BLaER1 (cell line): ENCODE results near the gene ALAS1.
A peak's percentile ranks its signal among the peaks of the same experiment; 100 is the strongest.

Experiments
- H3K27ac ChIP-seq: shearing (Covaris generic); formaldehyde crosslinking; 2 replicates; pipeline ENCODE4 v1.8.1; 2022
- H3K27me3 ChIP-seq: shearing (Covaris generic); formaldehyde crosslinking; 2 replicates; pipeline ENCODE4 v1.8.1; 2022
- H3K36me3 ChIP-seq: shearing (Covaris generic); formaldehyde crosslinking; 2 replicates; pipeline ENCODE4 v1.8.1; 2022
- H3K4me1 ChIP-seq: shearing (Covaris generic); formaldehyde crosslinking; 2 replicates; pipeline ENCODE4 v1.8.1; 2022
- H3K4me2 ChIP-seq: shearing (Covaris generic); formaldehyde crosslinking; 2 replicates; pipeline ENCODE4 v1.8.1; 2022
- H3K4me3 ChIP-seq: shearing (Covaris generic); formaldehyde crosslinking; 2 replicates; pipeline ENCODE4 v1.8.1; 2022
- H3K9ac ChIP-seq: shearing (Covaris generic); formaldehyde crosslinking; 2 replicates; pipeline ENCODE4 v1.8.1; 2022
- H3K9me3 ChIP-seq: shearing (Covaris generic); formaldehyde crosslinking; 2 replicates; pipeline ENCODE4 v1.8.1; 2022
- H4K20me1 ChIP-seq: shearing (Covaris generic); formaldehyde crosslinking; 2 replicates; pipeline ENCODE4 v1.8.1; 2022
- Cebpa-rat ChIP-seq: shearing (Covaris generic); IDR thresholded peaks from 2 replicates; pipeline ENCODE4 v1.8.1; 2022

ALAS1 gene

DNA sequence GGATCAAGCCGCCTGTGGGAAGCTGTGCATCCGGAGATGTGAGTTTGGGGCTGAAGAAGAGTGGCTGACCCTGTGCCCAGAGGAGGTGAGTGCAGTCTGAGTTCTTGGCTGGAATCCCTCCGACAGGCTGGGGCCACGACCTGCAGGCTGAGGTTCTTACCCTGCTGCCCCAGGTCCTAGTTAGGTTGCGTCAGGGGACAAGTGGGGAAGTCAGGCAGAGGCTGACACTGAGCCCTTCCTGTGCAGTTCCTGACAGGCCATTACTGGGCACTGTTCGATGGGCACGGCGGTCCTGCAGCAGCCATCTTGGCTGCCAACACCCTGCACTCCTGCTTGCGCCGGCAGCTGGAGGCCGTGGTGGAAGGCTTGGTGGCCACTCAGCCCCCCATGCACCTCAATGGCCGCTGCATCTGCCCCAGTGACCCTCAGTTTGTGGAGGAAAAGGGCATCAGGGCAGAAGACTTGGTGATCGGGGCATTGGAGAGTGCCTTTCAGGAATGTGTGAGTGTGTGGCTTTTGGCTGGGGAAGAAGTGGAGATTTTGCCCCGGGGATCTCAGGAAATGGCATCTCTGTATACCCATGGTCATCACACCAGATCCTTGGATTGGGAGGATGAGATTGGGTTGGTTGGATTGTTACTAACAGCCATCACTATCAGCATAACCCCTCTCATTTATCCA is 48.9 kb downstream of the ALAS1 start:
- peak overlapping the region; percentile 91 for H3K4me2 ChIP-seq
- no peak overlapping the region for H3K4me3 ChIP-seq
- no peak overlapping the region for H3K9ac ChIP-seq

DNA sequence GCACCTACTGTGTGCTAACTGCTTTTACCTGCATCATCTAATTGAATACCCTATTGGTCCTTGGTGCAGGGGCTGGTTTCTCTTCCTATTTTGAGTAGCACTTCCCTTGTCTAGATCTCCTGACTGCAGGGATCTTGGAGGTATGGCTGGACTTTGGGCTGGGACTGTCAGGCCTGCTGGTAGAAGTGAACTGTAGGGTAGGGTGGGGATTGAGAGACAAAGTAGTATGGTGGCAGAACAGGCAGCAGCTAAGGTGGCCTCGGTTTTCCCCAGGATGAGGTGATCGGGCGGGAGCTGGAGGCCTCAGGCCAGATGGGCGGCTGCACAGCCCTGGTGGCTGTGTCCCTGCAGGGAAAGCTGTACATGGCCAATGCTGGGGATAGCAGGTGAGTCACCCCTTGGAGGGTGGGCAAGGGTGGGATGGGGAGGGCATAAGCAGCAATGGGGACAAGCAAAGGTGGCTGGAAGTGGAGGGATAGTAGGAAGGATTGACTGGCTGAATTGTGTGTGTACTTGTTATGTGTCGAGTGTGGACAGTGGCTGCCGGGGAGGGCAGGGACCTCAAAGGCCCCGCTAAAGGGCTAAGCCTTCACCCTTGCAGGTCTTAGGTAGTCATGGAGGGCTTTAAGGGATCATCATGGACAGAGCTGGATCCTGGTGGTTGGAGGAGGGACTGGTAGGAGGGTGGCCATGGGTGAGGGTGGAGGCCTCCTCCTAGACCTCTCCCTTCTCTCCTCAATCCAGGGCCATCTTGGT is 49.6 kb downstream of the ALAS1 start:
- H4K20me1 ChIP-seq = peaks cover 16% of the 10 kb centered on the region
- no peak overlapping the region for H3K4me3 ChIP-seq
- H3K4me2 ChIP-seq = no peak overlapping the region
- H3K27ac ChIP-seq = peak overlapping the region; percentile 15; the same call in 1 of the 2 replicates
- H3K4me1 ChIP-seq = peaks cover 49% of the 10 kb centered on the region
- H3K36me3 ChIP-seq = peaks cover 47% of the 10 kb centered on the region
- no peak overlapping the region for H3K9ac ChIP-seq
- TF ChIP-seq Cebpa-rat = no peak
- H3K27me3 ChIP-seq = no peaks in the 10 kb centered on the region
- no peaks in the 10 kb centered on the region for H3K9me3 ChIP-seq

More for the DNA sequence above, 48.9 kb downstream of the ALAS1 start:
- H3K4me1 ChIP-seq = peaks cover 50% of the 10 kb centered on the region
- peaks cover 42% of the 10 kb centered on the region for H3K36me3 ChIP-seq
- TF ChIP-seq Cebpa-rat = no peak
- H4K20me1 ChIP-seq = peaks cover 16% of the 10 kb centered on the region
- peak overlapping the region; percentile 88; the same call in 1 of the 2 replicates for H3K27ac ChIP-seq
- H3K9me3 ChIP-seq = no peaks in the 10 kb centered on the region
- no peaks in the 10 kb centered on the region for H3K27me3 ChIP-seq

DNA sequence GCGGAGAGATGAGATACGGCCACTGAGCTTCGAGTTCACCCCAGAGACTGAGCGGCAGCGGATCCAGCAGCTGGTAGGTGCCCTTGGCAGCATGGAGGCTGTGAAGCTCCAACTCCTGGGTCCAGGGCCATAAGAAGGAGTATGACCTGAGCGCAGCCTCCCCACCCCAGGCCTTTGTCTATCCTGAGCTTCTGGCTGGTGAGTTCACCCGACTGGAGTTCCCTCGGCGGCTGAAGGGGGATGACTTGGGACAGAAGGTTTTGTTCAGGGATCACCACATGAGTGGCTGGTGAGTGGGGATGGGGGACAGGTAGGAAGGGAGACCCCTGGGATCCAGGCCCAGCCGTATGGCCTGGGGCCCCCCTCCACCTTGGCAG is 50.2 kb downstream of the ALAS1 start:
- Histone ChIP-seq H3K27me3 (no peaks in the 10 kb centered on the region), H3K9me3 (no peaks in the 10 kb centered on the region), H3K27ac (peak overlapping the region; percentile 15; the same call in 1 of the 2 replicates), H3K36me3 (peaks cover 47% of the 10 kb centered on the region), H3K4me3 (no peak overlapping the region), H3K9ac (no peak overlapping the region), H4K20me1 (peaks cover 22% of the 10 kb centered on the region), H3K4me2 (no peak overlapping the region), H3K4me1 (peaks cover 55% of the 10 kb centered on the region)
- no peak for TF ChIP-seq Cebpa-rat

DNA sequence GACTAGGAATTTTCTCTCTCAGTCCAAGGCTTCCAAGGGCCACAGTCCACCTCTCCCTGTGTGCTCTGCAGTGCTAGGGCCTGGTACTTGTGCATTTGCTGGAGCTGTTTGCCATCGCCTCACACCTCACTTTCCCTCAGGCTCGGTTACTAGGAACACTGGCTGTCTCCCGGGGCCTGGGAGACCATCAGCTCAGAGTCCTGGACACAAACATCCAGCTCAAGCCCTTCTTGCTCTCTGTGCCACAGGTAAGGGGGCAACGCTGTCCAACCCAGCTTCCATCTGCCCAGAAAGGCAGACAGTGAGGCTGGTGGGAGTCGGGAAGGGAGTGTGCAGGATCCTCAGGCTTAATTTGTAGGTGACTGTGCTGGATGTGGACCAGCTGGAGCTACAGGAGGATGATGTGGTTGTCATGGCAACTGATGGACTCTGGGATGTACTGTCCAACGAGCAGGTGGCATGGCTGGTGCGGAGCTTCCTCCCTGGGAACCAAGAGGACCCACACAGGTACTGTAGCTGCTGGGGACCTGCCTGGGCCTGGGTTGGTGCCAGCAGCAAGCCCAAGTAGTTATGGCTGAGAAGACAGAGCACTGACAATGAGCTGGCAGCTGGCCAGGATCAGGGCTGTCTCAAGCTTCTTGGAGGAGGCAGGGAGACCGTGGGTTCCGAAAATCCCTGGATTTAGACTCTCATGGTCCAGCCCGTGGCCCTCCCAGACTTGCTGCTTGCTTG is 51.0 kb downstream of the ALAS1 start:
- H3K27ac ChIP-seq = no peak overlapping the region
- peaks cover 30% of the 10 kb centered on the region for H4K20me1 ChIP-seq
- no peaks in the 10 kb centered on the region for H3K27me3 ChIP-seq
- peaks cover 53% of the 10 kb centered on the region for H3K36me3 ChIP-seq
- H3K4me2 ChIP-seq = no peak overlapping the region
- TF ChIP-seq Cebpa-rat = no peak
- H3K9me3 ChIP-seq = no peaks in the 10 kb centered on the region
- no peak overlapping the region for H3K4me3 ChIP-seq
- no peak overlapping the region for H3K9ac ChIP-seq
- peaks cover 56% of the 10 kb centered on the region for H3K4me1 ChIP-seq

DNA sequence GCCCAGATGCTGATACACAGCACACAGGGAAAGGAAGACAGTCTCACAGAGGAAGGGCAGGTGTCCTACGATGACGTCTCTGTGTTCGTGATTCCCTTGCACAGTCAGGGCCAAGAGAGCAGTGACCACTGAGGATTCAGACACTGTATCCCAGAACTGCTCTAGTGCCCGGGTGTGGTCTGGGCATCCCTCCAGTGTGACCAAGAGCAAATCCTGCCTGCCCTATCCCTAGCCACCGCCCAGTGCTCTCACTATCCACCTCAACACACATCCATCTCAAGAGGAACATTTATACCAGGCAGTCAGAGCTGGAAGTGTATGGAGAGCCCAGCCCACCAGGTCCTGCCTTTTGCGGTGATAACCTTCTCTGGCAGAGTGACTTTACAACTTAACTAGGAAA is 51.7 kb downstream of the ALAS1 start:
- no peak for TF ChIP-seq Cebpa-rat
- peaks cover 56% of the 10 kb centered on the region for H3K4me1 ChIP-seq
- no peak overlapping the region for H3K27ac ChIP-seq
- H3K4me2 ChIP-seq = no peak overlapping the region
- H3K36me3 ChIP-seq = peaks cover 60% of the 10 kb centered on the region
- peaks cover 37% of the 10 kb centered on the region for H4K20me1 ChIP-seq
- H3K27me3 ChIP-seq = no peaks in the 10 kb centered on the region
- H3K9me3 ChIP-seq = no peaks in the 10 kb centered on the region
- peak overlapping the region; percentile 5; the same call in 1 of the 2 replicates for H3K9ac ChIP-seq
- no peak overlapping the region for H3K4me3 ChIP-seq

DNA sequence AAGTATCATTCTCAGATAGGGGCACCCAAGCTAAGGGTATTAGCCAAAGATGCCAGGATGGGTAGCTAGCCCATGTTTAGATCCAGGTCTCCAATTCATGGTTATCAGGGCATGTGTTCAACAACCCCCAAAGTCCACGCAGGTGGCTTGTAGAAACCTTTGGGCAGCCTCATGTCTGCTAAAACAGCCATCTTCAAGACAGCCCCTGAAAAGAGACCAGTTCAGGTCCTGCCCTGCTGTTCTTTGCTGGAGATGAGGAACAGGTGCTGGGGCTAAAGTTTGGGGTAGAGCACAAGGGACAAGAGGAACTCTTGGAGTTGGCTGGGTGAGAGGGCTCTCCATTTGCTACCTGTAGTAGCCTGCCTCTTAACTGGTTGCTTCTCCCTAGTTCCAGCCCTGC is 52.2 kb downstream of the ALAS1 start:
- H3K36me3 ChIP-seq = peaks cover 64% of the 10 kb centered on the region

DNA sequence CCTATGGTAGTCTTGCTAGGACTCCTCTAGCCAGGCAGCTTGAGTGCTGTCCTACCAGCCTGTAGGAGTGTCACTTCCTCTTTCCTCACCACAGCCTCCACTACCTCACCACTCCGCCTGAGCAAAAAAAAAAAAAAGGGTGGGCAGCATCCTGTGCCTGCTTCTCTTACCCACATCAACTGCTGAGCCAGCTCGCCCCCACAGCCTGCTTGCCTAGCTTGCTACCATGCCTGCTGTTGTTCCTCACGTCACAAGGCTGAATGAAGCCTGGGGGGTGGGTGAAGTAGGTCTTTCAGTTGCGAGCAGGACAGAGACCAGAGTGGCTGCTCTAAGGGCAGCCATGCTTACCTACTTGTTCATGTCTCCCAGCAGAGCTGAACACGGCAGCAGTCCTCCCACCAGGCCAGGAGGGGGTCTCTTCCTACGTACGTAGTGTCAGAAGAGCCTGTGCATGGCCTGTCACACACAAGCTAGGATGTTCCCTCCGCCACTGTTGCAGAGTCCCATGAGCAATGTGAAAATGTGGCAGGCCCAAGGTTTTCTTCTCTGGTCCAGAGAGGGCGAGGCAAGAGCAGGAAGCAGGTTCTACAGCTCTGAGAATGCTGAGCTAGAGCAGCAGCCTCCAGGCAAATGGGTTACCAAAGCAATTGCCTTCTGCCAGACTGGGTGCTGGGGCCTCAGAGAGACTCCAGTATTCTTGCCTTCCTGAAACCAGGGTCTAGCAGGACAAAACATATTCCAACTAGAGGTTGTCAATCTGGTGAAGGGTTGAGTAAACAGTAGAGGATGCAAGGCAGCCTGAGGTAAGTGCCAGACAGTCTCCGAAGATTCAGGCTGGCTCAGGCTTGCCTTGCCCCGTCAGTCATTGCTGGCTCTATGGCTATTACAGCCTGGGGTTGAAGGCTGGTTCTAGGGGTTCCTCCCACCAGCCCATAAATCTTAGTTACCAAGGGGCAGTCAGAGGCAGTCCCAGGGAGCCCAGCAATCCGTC is 55.6 kb downstream of the ALAS1 start:
- Histone ChIP-seq H3K36me3 (peaks cover 90% of the 10 kb centered on the region), H4K20me1 (peaks cover 76% of the 10 kb centered on the region), H3K9me3 (no peaks in the 10 kb centered on the region), H3K27me3 (no peaks in the 10 kb centered on the region), H3K9ac (peak overlapping the region; percentile 34), H3K4me3 (peak overlapping the region; percentile 50), H3K4me1 (peaks cover 44% of the 10 kb centered on the region), H3K4me2 (peak overlapping the region; percentile 85), H3K27ac (peak overlapping the region; percentile 76)
- no peak for TF ChIP-seq Cebpa-rat

More for the DNA sequence above, 52.2 kb downstream of the ALAS1 start:
- TF ChIP-seq Cebpa-rat = no peak
- Histone ChIP-seq H3K4me3 (no peak overlapping the region), H4K20me1 (peaks cover 41% of the 10 kb centered on the region), H3K27ac (no peak overlapping the region), H3K9ac (peak overlapping the region; percentile 5; the same call in 1 of the 2 replicates), H3K4me1 (peaks cover 56% of the 10 kb centered on the region), H3K4me2 (no peak overlapping the region), H3K27me3 (no peaks in the 10 kb centered on the region), H3K9me3 (no peaks in the 10 kb centered on the region)

DNA sequence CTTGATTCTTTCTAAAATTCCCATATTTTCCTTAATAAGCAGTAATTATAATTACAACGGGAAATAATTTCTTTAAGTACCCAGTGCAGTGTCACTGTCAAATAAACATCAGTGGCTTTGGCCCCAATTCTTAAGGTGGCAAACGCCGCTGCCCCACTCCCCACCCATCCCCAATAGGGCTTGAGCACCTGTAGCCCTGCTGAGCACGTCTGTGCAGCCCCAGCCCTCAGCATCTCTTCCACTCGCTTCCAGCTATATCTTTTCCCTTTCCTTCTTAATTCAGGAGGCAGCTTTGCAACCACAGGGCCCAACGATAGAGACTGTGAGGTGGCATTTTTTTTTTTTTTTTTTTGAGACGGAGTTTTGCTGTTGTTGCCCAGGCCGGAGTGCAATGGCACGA is 56.6 kb downstream of the ALAS1 start:
- Histone ChIP-seq H4K20me1 (peaks cover 78% of the 10 kb centered on the region), H3K4me2 (peak overlapping the region; percentile 85), H3K9ac (no peak overlapping the region), H3K4me3 (no peak overlapping the region), H3K27ac (no peak overlapping the region), H3K4me1 (peaks cover 44% of the 10 kb centered on the region), H3K27me3 (no peaks in the 10 kb centered on the region), H3K9me3 (no peaks in the 10 kb centered on the region), H3K36me3 (peaks cover 90% of the 10 kb centered on the region)
- no peak for TF ChIP-seq Cebpa-rat

DNA sequence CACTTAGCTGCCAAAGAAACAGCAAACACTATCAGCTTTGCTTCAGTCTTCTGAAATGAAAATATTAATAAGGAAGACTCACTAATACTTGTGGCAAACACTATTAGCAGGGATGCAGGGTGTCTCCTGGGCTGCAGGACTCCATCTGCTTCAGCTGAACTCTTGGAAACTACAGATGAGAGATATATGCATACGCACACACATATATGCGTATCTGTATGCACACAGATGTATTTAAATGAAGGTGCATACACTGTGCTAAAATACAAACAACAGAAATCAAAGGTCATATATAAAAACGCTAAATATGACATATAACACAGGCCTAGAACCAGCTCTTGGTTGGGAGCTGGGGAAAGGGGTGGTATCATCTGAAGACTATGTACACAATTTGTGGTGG is 58.2 kb downstream of the ALAS1 start:
- Histone ChIP-seq H3K27ac (no peak overlapping the region), H3K9ac (no peak overlapping the region), H3K4me1 (peaks cover 37% of the 10 kb centered on the region), H3K27me3 (no peaks in the 10 kb centered on the region), H4K20me1 (peaks cover 85% of the 10 kb centered on the region), H3K9me3 (no peaks in the 10 kb centered on the region), H3K4me2 (no peak overlapping the region), H3K36me3 (peaks cover 90% of the 10 kb centered on the region), H3K4me3 (no peak overlapping the region)
- TF ChIP-seq Cebpa-rat = no peak
